ENCODE measurements around the gene AKAP12.

AKAP12 gene

DNA sequence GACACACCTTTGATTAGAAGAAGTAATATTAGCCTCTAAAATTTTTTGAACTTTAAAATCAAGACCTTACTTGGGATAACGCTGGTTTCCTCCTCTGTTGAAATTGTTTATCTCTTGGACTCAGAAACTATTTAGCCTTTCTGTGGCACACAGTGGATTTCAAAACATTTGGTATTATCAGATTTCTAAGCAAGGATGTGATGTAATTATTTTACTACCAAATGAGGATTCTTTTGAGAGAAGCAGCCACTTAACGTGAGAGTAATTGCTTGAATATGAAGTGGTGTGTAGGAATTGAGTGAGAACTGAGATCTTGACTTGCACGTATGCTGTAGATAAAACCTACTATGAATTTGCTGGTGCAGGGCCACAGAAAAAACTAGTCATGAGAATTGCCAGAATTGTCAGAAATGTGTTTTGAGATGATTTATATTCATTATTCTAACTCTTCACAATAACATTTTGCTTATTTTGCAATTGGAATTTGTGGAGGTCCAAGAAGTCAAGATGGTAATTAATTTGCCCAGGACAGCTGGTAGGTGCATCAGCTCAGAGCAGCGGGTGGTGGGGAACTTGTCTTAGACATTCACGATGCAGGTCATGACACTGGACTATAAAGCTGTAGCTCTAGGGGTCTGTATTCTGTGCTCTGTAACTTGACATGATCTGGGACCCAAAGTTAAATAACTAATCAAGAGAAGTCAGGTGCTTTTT is 53.4 kb downstream of the AKAP12 start:
- TF ChIP-seq, protein P1, sequence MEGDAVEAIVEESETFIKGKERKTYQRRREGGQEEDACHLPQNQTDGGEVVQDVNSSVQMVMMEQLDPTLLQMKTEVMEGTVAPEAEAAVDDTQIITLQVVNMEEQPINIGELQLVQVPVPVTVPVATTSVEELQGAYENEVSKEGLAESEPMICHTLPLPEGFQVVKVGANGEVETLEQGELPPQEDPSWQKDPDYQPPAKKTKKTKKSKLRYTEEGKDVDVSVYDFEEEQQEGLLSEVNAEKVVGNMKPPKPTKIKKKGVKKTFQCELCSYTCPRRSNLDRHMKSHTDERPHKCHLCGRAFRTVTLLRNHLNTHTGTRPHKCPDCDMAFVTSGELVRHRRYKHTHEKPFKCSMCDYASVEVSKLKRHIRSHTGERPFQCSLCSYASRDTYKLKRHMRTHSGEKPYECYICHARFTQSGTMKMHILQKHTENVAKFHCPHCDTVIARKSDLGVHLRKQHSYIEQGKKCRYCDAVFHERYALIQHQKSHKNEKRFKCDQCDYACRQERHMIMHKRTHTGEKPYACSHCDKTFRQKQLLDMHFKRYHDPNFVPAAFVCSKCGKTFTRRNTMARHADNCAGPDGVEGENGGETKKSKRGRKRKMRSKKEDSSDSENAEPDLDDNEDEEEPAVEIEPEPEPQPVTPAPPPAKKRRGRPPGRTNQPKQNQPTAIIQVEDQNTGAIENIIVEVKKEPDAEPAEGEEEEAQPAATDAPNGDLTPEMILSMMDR (IDR thresholded peaks at IDR 0.05; ENCODE audit: borderline replicate concordance, extremely low read depth, low read length, poor library complexity, severe bottlenecking), result no peak
- no peak for TF ChIP-seq EZH2 (IDR thresholded peaks at IDR 0.05; ENCODE audit: borderline replicate concordance, low read depth, low read length, severe bottlenecking)
- no peaks in the 10 kb centered on the region for H3K79me2 ChIP-seq (ENCODE audit: insufficient read depth, low read length)
- no peak overlapping the region for H3K4me3 ChIP-seq (ENCODE audit: low read depth in 1 of 2, low read length in 2 of 2)
- H3K36me3 ChIP-seq (ENCODE audit: insufficient read depth, low read length), result no peaks in the 10 kb centered on the region
- H3K9me3 ChIP-seq (ENCODE audit: insufficient read depth, low read length, severe bottlenecking), result no peaks in the 10 kb centered on the region
- peaks cover 16% of the 10 kb centered on the region for H3K27me3 ChIP-seq (ENCODE audit: insufficient read depth, low read length, poor library complexity)
- H2AFZ ChIP-seq (ENCODE audit: low read depth, low read length), result no peak overlapping the region
- H4K20me1 ChIP-seq (ENCODE audit: insufficient read depth, low read length), result no peaks in the 10 kb centered on the region
- peaks cover 25% of the 10 kb centered on the region for H3K4me1 ChIP-seq (ENCODE audit: insufficient read depth, low read length)
- ATAC-seq (ENCODE audit: insufficient read depth, low read depth), result no peak
- no peak overlapping the region for H3K9ac ChIP-seq (ENCODE audit: low read depth, low read length)
- no peak for DNase-seq
- no peak overlapping the region for H3K27ac ChIP-seq (ENCODE audit: low read length)
- no peak overlapping the region for H3K4me2 ChIP-seq (ENCODE audit: insufficient read depth, low read length)

DNA sequence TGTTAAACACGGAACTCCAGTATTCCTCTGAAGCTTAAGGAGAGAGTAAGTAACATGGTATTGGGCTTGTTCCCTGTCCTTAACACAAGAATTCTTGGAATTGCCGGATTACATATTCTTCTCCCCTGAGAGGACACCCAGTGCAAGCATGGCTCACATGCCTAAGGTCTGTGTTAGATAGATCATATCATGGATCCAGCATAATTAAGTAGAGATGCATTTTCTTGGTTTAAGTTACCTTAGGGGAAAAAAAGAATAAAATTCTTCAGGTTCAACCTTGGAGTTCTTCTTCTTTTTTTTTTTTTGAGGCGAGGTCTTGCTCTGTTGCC is 53.9 kb downstream of the AKAP12 start:
- no peak for ATAC-seq (ENCODE audit: insufficient read depth, low read depth)
- H3K27me3 ChIP-seq (ENCODE audit: insufficient read depth, low read length, poor library complexity), result peaks cover 16% of the 10 kb centered on the region
- H4K20me1 ChIP-seq (ENCODE audit: insufficient read depth, low read length), result no peaks in the 10 kb centered on the region
- peaks cover 25% of the 10 kb centered on the region for H3K4me1 ChIP-seq (ENCODE audit: insufficient read depth, low read length)
- no peak overlapping the region for H2AFZ ChIP-seq (ENCODE audit: low read depth, low read length)
- no peaks in the 10 kb centered on the region for H3K36me3 ChIP-seq (ENCODE audit: insufficient read depth, low read length)
- TF ChIP-seq EZH2 (IDR thresholded peaks at IDR 0.05; ENCODE audit: borderline replicate concordance, low read depth, low read length, severe bottlenecking), result no peak
- TF ChIP-seq, protein P1 (IDR thresholded peaks at IDR 0.05; ENCODE audit: borderline replicate concordance, extremely low read depth, low read length, poor library complexity, severe bottlenecking), result no peak
- H3K4me2 ChIP-seq (ENCODE audit: insufficient read depth, low read length), result no peak overlapping the region
- no peaks in the 10 kb centered on the region for H3K9me3 ChIP-seq (ENCODE audit: insufficient read depth, low read length, severe bottlenecking)
- no peaks in the 10 kb centered on the region for H3K79me2 ChIP-seq (ENCODE audit: insufficient read depth, low read length)
- no peak overlapping the region for H3K27ac ChIP-seq (ENCODE audit: low read length)
- no peak for DNase-seq
- no peak overlapping the region for H3K9ac ChIP-seq (ENCODE audit: low read depth, low read length)
- H3K4me3 ChIP-seq (ENCODE audit: low read depth in 1 of 2, low read length in 2 of 2), result no peak overlapping the region

DNA sequence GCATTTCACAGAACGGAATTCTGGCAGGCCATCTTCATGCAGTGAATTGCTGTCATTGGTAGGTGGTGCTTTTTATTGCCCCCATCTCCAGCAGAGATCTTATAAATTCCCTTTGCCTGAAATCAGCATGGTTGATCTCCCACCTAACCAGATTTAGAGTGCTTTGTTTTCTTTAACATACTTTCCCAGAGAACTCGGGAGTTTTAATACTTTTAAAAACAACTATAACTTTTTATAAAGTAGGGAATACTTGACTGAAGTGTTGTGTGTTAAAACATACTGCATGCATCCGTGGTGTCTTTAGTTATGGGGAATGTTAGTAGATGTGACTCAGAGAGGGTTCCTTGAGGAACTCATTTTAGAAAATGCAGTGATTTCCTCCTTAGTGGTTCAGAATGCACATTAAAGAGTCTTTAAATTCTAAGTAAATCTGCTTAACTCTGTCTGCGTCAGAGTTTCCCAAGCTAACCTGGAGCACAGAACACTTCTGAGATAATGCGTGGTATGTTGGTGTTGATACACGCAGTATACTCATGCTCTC is 54.9 kb downstream of the AKAP12 start:
- Histone ChIP-seq H4K20me1 (ENCODE audit: insufficient read depth, low read length) (no peaks in the 10 kb centered on the region), H3K4me1 (ENCODE audit: insufficient read depth, low read length) (peaks cover 16% of the 10 kb centered on the region)

More for the DNA sequence above, 54.9 kb downstream of the AKAP12 start:
- no peaks in the 10 kb centered on the region for H3K36me3 ChIP-seq (ENCODE audit: insufficient read depth, low read length)
- no peaks in the 10 kb centered on the region for H3K9me3 ChIP-seq (ENCODE audit: insufficient read depth, low read length, severe bottlenecking)
- TF ChIP-seq EZH2 (IDR thresholded peaks at IDR 0.05; ENCODE audit: borderline replicate concordance, low read depth, low read length, severe bottlenecking), result no peak
- TF ChIP-seq, protein P1 (IDR thresholded peaks at IDR 0.05; ENCODE audit: borderline replicate concordance, extremely low read depth, low read length, poor library complexity, severe bottlenecking), result no peak
- no peak overlapping the region for H3K4me3 ChIP-seq (ENCODE audit: low read depth in 1 of 2, low read length in 2 of 2)
- DNase-seq (no peak), ATAC-seq (ENCODE audit: insufficient read depth, low read depth) (no peak)
- H2AFZ ChIP-seq (ENCODE audit: low read depth, low read length), result no peak overlapping the region
- H3K4me2 ChIP-seq (ENCODE audit: insufficient read depth, low read length), result no peak overlapping the region
- no peak overlapping the region for H3K27ac ChIP-seq (ENCODE audit: low read length)
- H3K9ac ChIP-seq (ENCODE audit: low read depth, low read length), result no peak overlapping the region
- peaks cover 18% of the 10 kb centered on the region for H3K27me3 ChIP-seq (ENCODE audit: insufficient read depth, low read length, poor library complexity)
- no peaks in the 10 kb centered on the region for H3K79me2 ChIP-seq (ENCODE audit: insufficient read depth, low read length)
